ENCODE results near the gene OTUD7B.

Gene OTUD7B

GRCh38 chr1:149916898-149917252 is 93.7 kb downstream of the OTUD7B start:
- DNase-seq (ENCODE audit: low read depth) = no peak

- DNase-seq (ENCODE audit: low read depth) = no peak
These were observed 94.2 kb downstream of the OTUD7B start for GRCh38 chr1:149916193-149916897.

- DNase-seq (ENCODE audit: low read depth) = no peak
These were observed 94.9 kb downstream of the OTUD7B start for GRCh38 chr1:149915429-149916192.

- no peak for DNase-seq (ENCODE audit: low read depth)
These were observed 96.0 kb downstream of the OTUD7B start for GRCh38 chr1:149914545-149914944.

- no peak for DNase-seq (ENCODE audit: low read depth)
These were observed 103.9 kb downstream of the OTUD7B start for GRCh38 chr1:149906570-149907075.

- DNase-seq (ENCODE audit: low read depth) = no peak
These were observed 106.6 kb downstream of the OTUD7B start for GRCh38 chr1:149903836-149904491.

GRCh38 chr1:149899460-149900284 is 110.9 kb downstream of the OTUD7B start, which contains the start of gene BOLA1:
Gene BOLA1 (plus strand): TSS chr1:149899568. CDS start chr1:149900060, 492 bp downstream.
- peak; percentile 85 for DNase-seq (ENCODE audit: low read depth)

GRCh38 chr1:149896575-149896974 is 114.0 kb downstream of the OTUD7B start:
- no peak for DNase-seq (ENCODE audit: low read depth)

GRCh38 chr1:149888999-149889289 is 121.6 kb downstream of the OTUD7B start:
- peak; percentile 47 for DNase-seq (ENCODE audit: low read depth)

- DNase-seq (ENCODE audit: low read depth) = peak; percentile 88
These were observed 122.1 kb downstream of the OTUD7B start for GRCh38 chr1:149888247-149888998.

Measured in fibroblast of gingiva (primary cell).